ENCODE results near the gene SPOCK1. TPM values are rescaled to one million over a fixed set of nuclear protein-coding genes. Genes with fewer than 3 reads are reported as not detected.

The SPOCK1 gene
- total and polyA plus RNA-seq, 8 donors: 0.46 to 15.6 (median 9.2) TPM

- Histone ChIP-seq H3K27me3 (no peaks in the 10 kb centered on the region), H3K27ac (no peak overlapping the region), H3K9me3 (no peaks in the 10 kb centered on the region), H3K4me1 (peaks cover 0 to 4% (median 0%) of the 10 kb centered on the region in 4 donors), H3K4me3 (no peak overlapping the region), H3K36me3 (no peaks in the 10 kb centered on the region)
- no peak for DNase-seq
- intact Hi-C loops (cut with DNase I; ENCODE audit: low total_unique reads): no loop called here
- 77 to 85% (median 79%) methylated on average over 3 of the region's 3 CpGs for WGBS, 5 donors
- TF ChIP-seq POLR2A (IDR thresholded peaks at IDR 0.05) (no peak), POLR2AphosphoS5 (IDR thresholded peaks at IDR 0.05) (no peak), EP300 (IDR thresholded peaks at IDR 0.05) (no peak), CTCF (IDR thresholded peaks at IDR 0.05) (no peak)
Measured at GRCh38 chr5:137342764-137343163, 156.4 kb downstream of the SPOCK1 start.

- no peaks in the 10 kb centered on the region for H3K9me3 ChIP-seq
- H3K27ac ChIP-seq: no peak overlapping the region
- H3K36me3 ChIP-seq: no peaks in the 10 kb centered on the region
- intact Hi-C loops (cut with DNase I; ENCODE audit: low total_unique reads): no loop called here
- TF ChIP-seq POLR2AphosphoS5 (IDR thresholded peaks at IDR 0.05) (no peak), CTCF (IDR thresholded peaks at IDR 0.05) (no peak), POLR2A (IDR thresholded peaks at IDR 0.05) (no peak), EP300 (IDR thresholded peaks at IDR 0.05) (no peak)
- H3K27me3 ChIP-seq: no peaks in the 10 kb centered on the region
- no peak overlapping the region for H3K4me3 ChIP-seq
- peaks cover 0 to 6% (median 0%) of the 10 kb centered on the region in 4 donors for H3K4me1 ChIP-seq
- 68 to 75% (median 73%) methylated on average over 8 of the region's 8 CpGs for WGBS, 5 donors
- DNase-seq: no peak
Measured at GRCh38 chr5:137341831-137342230, 157.3 kb downstream of the SPOCK1 start.

- no peak overlapping the region for H3K4me3 ChIP-seq
- TF ChIP-seq POLR2AphosphoS5 (IDR thresholded peaks at IDR 0.05): no peak
- no peak for TF ChIP-seq EP300 (IDR thresholded peaks at IDR 0.05)
- no peak for TF ChIP-seq CTCF (IDR thresholded peaks at IDR 0.05)
- TF ChIP-seq POLR2A (IDR thresholded peaks at IDR 0.05): no peak
- H3K27ac ChIP-seq: no peak overlapping the region
- intact Hi-C loops (cut with DNase I; ENCODE audit: low total_unique reads): no loop called here
- 75 to 90% (median 85%) methylated on average over 4 of the region's 4 CpGs for WGBS, 5 donors
- no peaks in the 10 kb centered on the region for H3K9me3 ChIP-seq
- H3K27me3 ChIP-seq: no peaks in the 10 kb centered on the region
- DNase-seq: no peak
- peaks cover 0 to 15% (median 0%) of the 10 kb centered on the region in 4 donors for H3K4me1 ChIP-seq
- no peaks in the 10 kb centered on the region for H3K36me3 ChIP-seq
Measured at GRCh38 chr5:137340881-137341280, 158.2 kb downstream of the SPOCK1 start.

GRCh38 chr5:137336565-137337120 is 162.5 kb downstream of the SPOCK1 start:
- H3K36me3 ChIP-seq: no peaks in the 10 kb centered on the region
- DNase-seq: no peak
- intact Hi-C loops (cut with DNase I; ENCODE audit: low total_unique reads): no loop called here
- H3K9me3 ChIP-seq: no peaks in the 10 kb centered on the region
- no peaks in the 10 kb centered on the region for H3K27me3 ChIP-seq
- peaks cover 0 to 17% (median 0%) of the 10 kb centered on the region in 4 donors for H3K4me1 ChIP-seq
- no peak overlapping the region for H3K4me3 ChIP-seq
- H3K27ac ChIP-seq: no peak overlapping the region
- no peak for TF ChIP-seq POLR2A (IDR thresholded peaks at IDR 0.05)
- TF ChIP-seq CTCF (IDR thresholded peaks at IDR 0.05): no peak
- no peak for TF ChIP-seq POLR2AphosphoS5 (IDR thresholded peaks at IDR 0.05)
- TF ChIP-seq EP300 (IDR thresholded peaks at IDR 0.05): no peak

All from stomach (tissue), 9 donors.